NCI-H446 treated with DMSO at 0.1 percent for 48 hours (cell line): ENCODE data around the gene KYAT1.
A peak's percentile ranks its signal among the peaks of the same experiment; 100 is the strongest.
"Not testable (repeated sequence)": the region's sequence is repeated elsewhere in the genome, so short reads cannot be mapped to it uniquely, and the experiment has no call there.

Experiments
- DNase-seq: peaks from one replicate; lab custom pipeline; 2025; lab: John Stamatoyannopoulos, UW

KYAT1 gene

GRCh38 chr9:128818099-128818838 lies 63.5 kb downstream of the KYAT1 start, which contains the start of gene ENDOG:
ENDOG (plus strand) TSS chr9:128818500; CDS start chr9:128818685, 185 bp downstream.
- peak; percentile 78 for DNase-seq

GRCh38 chr9:128810873-128811272 lies 70.9 kb downstream of the KYAT1 start:
- no peak for DNase-seq

GRCh38 chr9:128809831-128810230 lies 71.9 kb downstream of the KYAT1 start:
- no peak for DNase-seq

- DNase-seq: no peak
Observed at GRCh38 chr9:128809036-128809599, 72.6 kb downstream of the KYAT1 start.

- no peak for DNase-seq
Observed at GRCh38 chr9:128808543-128808942, 73.2 kb downstream of the KYAT1 start.

GRCh38 chr9:128807827-128808226 lies 73.9 kb downstream of the KYAT1 start:
- no peak for DNase-seq

- DNase-seq: no peak
Observed at GRCh38 chr9:128805661-128806060, 76.1 kb downstream of the KYAT1 start.

- DNase-seq: no peak
Observed at GRCh38 chr9:128802482-128802881, 79.3 kb downstream of the KYAT1 start.

GRCh38 chr9:128800061-128800460 lies 81.7 kb downstream of the KYAT1 start:
- DNase-seq: no peak

- no peak for DNase-seq
Observed at GRCh38 chr9:128798896-128799295, 82.9 kb downstream of the KYAT1 start.

GRCh38 chr9:128794961-128795360 lies 86.8 kb downstream of the KYAT1 start:
- not testable (repeated sequence) for DNase-seq

GRCh38 chr9:128792978-128793686 lies 88.6 kb downstream of the KYAT1 start:
- no peak for DNase-seq

GRCh38 chr9:128792134-128792533 lies 89.6 kb downstream of the KYAT1 start:
- DNase-seq: no peak

GRCh38 chr9:128790536-128790935 lies 91.2 kb downstream of the KYAT1 start:
- DNase-seq: no peak

GRCh38 chr9:128788445-128788844 lies 93.3 kb downstream of the KYAT1 start:
- no peak for DNase-seq

GRCh38 chr9:128787659-128788058 lies 94.1 kb downstream of the KYAT1 start:
- no peak for DNase-seq

- DNase-seq: peak; percentile 56
Observed at GRCh38 chr9:128786681-128787601, 94.8 kb downstream of the KYAT1 start, which contains the start of gene TBC1D13. TBC1D13 (plus strand) TSS chr9:128787253; CDS start chr9:128787354, 101 bp downstream.

GRCh38 chr9:128785427-128785826 lies 96.3 kb downstream of the KYAT1 start:
- no peak for DNase-seq
